ENCODE results near the gene CACNA1A.

- TF ChIP-seq POLR2AphosphoS5 (IDR thresholded peaks at IDR 0.05) (no peak), EP300 (IDR thresholded peaks at IDR 0.05) (no peak), CTCF (IDR thresholded peaks at IDR 0.05) (no peak)
These were observed 192.4 kb downstream of the CACNA1A start for GRCh38 chr19:13313875-13314274.

Data from esophagus muscularis mucosa (tissue), 4 donors.